HG03354 (cell line): Measurements from ENCODE around the gene S100A9.

ENCODE experiments used
- ATAC-seq: cut with Tn5 transposase; IDR thresholded peaks from one replicate; pipeline ENCODE4 v1.9.1; 2021; ENCODE audit warnings: mild to moderate bottlenecking; ENCODE audit not compliant: unreplicated experiment, poor library complexity, severe bottlenecking

Gene S100A9

DNA sequence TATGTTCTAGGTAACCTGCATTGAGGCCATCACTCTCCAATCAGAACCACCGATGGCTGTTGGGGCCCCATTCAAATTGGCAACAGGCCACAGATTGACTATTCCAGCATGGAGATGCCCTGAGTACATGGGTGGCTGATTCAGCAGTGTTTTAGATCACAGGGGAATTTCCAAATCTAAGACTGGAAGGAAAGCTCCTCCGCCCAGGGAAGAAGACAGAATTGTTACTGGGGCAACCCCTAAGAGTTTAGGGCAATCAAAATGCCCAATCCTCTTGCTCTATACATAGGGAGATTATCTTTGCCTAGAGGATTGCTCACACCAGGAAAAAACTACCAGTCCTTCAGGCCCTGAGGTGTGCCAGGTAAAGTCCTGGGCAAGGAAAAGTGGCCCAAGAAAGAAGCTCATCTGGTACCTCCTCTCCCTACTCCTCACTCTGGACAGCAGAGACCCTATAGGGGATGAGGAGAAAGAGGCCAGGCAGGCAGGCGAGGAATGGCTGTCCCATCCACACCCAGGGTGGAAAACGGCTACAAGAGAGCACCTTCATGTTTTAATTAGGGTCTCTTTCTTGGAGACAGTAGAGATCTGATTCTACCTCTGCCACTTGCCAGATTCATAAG lies 27.4 kb downstream of the S100A9 start:
- no peak for ATAC-seq

DNA sequence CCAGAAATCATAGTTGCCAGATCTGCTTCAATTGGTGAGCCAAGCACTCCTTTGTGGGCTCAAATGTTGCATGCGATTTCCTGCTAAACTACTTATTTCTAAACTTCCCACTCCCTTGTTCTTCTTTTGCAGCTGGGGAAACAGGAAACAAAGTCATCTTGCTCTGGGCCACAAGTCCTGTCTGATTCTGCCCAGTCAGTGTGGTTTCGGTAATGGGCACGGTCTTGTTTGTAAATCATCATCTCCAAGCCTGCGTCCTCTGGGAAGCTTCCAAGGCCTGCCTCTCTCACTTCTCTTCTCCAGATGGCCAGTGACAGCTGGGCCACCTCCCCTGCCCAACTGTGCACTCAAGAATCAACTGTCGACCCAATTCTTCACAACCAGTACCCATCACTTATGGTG lies 28.8 kb downstream of the S100A9 start:
- ATAC-seq: no peak

DNA sequence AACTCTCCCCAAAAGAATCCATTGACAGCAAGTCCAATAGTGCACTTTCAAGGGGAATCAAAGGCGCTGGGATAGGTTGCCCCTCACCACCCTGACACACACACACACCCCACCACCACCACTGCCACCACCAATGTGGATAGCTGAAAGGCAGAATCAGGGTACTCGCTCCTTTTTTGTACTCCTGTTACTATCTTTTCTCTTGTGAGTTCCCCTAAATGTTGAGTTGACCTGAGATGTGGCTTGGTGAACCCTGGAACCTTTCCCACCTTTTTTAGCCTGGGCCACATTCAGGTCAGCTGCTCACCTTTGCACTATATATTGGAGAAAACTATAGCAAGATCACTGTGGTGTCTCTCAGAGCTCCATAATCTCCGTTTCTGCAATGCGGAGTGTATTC lies 29.3 kb downstream of the S100A9 start:
- no peak for ATAC-seq

DNA sequence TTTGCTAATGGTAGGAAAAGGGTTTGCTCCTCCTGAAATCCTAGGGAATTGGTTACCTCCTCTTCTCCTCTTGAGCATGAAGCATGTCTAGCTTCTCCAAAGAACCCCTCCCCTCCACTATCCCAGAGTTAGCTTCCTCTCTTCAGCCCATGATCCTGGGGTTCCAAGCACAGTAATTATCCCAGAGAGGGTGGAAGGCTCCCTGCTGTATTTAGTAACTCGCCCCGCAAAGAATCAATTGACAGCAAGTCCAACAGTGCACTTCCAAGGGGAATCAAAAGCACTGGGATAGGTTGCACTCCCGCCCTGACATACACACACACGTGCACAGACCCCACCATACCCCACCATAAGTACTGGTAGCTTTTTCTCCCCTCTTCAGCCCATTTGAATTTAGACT lies 30.1 kb downstream of the S100A9 start:
- no peak for ATAC-seq

DNA sequence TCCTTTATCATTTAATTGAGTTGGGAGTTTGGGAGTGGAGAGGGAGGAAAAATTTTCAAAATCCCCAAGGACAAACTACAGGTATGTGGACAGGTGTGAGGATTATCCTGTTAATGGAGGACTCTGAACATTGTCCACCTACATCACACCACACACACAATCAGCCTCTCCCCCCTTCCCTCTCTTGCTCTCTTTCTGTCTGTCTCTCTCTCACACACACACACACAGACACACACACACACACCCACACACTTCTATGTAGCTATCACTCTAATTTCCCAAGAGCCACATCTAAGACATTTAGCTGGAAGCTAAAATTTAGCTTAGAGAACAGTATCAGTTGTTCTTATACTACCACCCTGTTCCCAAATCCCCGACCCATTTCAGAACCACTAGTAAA lies 31.7 kb downstream of the S100A9 start:
- no peak for ATAC-seq

DNA sequence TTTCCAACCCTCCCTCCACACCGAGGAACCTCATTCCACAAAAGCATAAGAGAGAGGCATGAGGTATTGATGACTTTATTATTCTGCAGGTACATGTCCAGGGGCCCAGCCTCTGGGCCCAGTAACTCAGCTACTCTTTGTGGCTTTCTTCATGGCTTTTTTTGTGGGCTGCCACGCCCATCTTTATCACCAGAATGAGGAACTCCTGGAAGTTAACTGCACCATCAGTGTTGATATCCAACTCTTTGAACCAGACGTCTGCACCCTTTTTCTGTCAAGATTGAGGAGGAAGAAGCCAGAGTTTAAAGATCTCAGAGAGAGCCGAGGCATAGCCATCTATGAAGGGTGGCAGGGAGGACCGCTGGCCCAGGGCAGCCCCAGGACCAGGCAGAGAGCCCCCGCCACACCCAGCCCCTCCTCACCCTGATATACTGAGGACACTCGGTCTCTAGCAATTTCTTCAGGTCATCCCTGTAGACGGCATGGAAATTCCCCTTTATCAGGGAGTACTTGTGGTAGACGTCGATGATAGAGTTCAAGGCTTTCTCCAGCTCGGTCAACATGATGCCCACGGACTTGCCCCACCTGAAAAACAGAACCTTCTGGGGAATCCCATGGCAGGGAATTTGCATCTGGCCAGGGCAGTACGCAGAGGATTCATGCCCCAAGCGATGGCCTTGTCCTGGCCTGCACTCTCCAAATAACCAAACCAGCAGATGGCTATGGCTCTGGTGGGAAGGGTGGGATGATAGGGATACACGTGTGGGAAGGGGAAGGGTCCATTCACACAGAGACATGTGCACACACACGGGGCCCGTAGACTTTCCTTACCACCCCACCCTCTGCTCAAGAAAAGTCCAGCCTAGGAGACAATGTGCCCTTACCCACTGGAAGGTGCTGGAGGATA lies 32.6 kb downstream of the S100A9 start:
- no peak for ATAC-seq

DNA sequence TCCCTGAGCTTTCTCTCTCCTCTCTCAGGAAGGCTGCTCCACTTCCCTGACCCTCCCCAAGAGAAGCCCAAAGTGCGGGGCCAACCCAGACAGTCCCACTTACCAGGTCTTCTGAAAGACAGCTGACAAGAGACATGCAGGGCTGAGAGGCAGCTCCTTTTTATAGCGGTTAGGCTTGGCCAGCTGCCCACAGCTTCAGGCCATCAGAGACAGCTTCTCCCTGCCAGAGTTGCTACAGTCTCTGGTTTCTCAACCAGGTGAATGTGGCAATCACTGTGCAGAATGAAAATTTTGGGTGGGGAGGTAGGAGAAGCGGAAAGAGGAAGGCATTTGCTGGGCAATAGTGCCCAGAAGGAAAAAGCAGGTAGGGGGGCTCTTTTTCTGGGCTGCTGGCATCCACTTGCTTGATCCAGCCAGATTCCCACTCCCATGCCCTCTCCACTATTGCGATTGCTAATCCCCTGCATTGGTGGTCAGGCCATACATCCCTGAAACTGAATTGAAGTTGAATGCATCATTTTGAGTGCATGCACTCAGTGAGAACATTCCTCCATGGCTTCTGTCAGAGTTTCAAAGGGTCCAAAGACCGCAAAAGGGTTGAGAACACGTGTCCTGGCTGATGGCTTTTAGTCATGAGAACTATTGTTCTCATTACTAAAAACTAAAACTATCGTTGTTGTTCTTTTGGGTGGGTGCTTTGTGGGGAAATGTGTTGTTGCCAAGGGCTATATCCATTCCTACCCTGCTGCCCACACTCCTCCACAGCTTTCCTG lies 33.5 kb downstream of the S100A9 start, which contains the start of gene S100A8:
S100A8 (minus strand) TSS at position 136 of the 773 bp plus-strand sequence. CDS start 538 bp downstream, outside the sequence.
- no peak for ATAC-seq

DNA sequence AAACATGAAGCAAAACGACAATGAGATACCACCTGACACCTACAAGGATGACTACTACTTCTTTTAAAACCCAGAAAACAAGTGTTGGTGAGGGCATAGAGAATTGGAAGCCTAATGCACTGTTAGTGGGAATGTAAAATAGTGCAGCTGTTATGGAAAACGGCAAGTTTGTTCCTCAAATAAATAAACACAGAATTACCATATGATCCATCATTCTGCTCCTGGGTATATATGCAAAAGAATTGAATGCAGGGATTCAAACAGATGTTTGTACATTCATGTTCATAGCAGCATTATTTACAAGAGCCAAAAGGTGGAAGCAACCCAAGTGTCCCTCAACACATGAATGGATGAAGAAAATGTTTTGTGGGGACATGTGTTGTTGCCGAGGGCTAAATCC lies 34.6 kb downstream of the S100A9 start:
- no peak for ATAC-seq

DNA sequence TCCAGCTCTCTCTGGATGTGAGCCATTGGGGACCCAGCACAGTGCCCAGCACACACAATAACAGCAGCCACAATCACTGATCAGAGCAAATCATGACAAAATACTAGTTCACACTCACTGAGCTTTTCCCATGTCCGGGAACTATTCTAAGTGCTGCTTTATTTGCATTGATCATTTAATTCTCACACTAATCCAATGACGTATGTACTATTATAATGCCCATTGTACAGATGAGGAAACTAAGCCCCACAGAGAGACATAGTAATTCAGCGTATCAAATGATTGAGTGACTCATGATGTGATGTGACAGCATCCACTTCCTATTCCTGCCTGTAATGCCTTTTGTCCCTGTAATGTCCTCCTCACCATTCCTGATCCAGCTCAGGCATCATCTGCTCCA lies 35.2 kb downstream of the S100A9 start:
- ATAC-seq: no peak

DNA sequence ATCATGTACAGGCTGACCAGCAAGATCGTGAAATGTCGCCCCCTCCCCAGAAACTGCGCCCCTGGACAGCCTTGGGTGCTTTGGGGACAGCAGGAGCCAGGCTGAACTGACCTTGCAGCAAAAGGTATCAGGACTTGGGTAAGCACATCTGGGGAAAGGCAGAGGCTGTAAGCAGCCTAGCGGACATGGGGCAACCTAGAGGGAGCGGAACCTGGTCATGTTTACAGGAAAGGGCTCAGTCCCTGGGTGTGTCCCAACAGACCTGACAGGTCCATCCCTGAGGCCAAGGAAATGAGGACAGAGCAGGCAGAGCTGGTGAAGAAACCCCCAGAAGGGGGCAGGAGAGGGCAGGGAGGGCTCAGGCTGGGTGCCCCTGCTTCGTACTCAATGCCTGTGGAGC lies 36.3 kb downstream of the S100A9 start:
- no peak for ATAC-seq

DNA sequence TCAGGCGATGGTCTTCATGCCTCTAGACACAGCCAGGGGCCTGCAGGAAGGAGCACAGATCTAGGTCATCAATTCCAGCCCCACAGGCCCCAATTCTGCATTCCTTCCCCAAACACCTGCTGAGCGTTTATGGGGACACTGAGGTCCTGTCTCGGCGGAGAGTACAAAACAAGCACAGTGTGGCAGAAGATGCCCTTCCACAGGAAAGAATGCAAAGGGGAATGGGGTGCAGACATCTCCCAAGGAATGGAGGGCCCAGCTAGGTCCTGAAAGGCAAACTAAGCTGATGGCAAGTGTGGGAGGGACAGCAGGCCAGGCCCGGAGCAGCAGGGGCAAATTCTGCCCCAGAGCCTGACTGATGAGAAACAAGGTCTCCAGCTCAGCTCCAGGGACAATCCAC lies 36.7 kb downstream of the S100A9 start:
- ATAC-seq: no peak

DNA sequence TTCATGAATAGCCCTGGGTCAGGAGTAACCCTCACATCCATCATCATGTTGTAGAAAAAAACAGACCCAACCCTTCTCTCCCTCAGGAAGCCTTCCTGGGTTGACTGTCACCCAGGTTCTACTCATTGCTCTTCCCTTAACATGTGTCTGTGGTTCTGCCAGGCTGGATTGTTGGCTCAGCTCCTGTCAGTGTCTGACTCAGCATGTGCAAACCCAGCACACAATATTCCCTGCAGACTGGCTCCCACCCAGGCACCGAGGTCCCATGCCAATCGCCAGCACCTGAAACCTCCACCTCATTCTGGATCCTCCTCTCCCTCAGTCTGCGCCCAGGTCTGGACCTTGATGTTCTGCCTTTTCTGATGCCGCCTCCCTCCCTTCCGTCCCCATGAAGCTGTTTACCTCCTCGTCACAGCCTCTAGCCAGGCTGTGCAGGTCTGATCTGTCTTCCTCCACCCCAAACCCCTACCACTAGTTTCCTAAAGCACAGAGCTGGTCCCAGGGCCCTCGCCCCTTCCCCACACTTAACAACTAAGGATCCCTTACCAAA lies 37.6 kb downstream of the S100A9 start:
- ATAC-seq: no peak

DNA sequence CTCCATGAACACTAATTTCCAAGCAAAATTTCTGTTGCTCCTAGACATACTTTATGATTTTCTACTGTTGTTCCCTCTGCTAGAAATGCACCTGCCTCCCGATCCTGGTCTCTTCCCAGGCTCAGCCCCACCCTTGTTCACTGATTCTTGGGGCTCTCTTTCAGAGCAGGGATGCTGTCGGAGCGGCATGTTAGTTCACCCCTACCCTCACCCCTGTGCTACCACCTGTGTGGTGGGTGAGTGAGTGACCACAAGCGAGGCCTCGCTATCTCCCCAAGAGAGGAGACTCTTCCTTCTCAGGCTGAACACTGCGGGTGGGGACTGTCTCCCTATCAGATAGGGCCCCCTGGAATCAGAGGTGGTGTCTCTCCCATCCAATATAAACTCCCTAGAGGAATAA lies 38.1 kb downstream of the S100A9 start:
- no peak for ATAC-seq

DNA sequence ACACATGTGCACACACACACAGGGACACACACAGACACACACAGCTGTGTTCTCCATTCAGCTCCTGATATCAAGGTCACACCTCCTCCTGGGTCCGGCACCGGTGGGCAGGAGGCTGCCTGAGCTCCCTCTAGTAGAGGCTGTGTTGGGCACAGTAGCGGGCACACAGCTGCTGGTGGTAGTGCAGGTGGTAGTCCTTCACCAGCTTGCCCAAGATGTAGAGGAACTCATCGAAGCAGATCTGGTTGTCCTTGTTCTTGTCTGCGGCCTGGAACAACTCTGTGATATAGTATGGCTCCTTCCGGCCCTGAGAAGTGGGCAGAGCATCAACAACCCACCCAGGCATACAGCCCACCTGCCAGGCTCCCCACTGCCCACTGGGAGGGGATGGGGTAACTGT lies 38.8 kb downstream of the S100A9 start:
- ATAC-seq: no peak

DNA sequence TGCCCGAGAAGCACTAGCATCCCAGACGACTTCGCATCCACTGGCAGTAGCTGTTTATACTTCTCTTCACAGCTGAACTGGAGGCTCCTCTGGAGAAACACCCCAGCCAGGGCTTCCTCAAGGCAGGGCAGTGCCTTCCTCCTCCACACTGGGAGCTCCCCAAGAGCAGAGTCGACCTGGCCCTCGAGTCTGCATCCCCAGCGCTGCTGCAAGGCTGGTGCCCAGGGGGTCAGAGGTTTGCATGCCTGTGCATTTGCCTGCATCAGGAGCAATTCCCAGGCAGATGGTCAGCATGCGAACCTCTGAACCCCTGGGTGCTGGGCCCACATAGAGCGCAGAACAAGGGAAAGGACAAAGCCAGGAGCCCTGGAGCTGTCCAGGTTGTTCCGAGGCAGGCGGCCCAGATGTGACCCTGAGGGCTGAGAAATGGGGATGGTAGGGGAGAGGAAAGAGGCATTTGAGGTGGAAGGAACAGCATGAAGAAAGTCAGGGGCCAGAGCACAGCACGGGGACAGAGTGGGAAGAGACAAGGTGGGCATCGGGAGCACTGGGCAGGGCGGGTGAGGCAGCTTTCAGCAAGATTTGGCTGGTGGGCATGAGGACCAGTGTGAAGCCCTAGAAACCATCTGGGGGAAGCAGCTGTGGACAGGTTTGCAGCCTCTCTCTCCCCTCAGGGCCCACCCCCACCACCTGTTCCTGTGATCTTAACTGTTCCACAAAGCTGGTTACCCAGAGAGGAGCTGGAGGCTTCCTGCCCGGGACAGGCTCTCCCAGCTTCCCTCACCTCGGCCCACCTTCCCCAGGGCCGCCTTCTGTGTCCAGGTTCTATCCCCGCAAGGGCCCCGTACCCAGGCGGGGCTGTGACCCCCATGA lies 39.6 kb downstream of the S100A9 start:
- ATAC-seq: no peak

DNA sequence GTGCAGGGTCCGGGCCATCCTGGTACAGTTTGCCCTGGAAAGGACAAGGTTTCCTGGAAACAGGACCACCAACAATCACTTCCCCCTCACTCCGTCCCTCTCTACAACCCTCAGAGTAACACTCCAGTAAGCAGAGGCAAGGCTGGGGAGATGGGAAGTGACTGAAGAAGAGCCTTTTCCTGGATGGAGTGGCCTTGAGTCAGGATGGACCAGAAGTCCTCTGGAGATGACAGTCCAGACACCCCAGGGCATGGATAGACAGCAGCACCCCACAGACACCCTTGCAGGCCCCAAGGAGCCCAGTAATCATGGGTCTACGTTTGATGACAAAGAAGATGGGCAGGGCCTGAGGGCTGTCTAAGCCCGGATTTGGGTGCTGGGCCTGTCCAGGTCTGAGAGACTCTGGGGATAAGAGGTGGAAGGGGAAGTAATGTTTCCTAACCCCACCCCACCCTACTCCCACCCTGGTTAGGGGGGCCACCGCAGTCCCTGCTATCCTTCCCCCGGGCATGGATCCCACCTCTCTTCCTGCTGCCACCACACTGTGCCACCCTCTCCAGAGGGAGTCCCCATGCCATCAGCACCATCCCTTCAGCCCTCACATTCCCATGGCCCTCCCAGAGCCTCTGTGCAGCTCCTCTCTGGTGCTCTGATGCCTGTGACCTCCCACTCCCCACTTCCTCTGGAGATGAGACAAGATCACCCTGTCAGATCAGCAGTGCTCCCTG lies 40.4 kb downstream of the S100A9 start:
- ATAC-seq: no peak

DNA sequence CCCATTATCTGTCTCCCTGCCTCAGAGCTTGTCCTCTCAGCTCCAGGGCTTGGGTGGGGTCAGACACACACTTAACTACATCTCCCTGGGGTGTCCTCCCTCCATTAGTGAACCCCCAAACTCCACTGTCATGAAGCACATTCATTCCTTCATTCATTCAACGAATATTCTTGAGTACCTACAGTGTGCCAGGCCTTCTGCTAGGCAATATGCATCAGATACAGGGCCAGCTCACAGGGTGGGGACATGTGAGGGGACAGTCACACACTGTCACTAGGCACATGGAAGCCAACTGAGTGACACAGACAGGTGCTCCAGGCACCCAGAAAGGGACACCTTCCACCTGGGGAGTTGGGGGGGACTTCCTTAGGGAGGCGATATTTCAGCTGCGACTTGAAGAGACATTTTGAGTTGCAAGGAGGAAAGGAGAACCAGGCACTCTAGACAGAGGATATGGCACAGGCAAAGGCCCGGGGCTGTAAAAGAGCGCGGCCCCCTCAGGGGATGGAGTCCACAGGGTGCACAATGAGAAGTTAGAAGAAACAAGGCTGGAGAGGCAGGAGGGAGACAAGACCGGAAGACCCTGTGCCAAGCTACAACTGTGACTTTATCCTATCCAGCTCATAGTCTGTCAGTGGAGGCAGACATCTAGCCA lies 41.9 kb downstream of the S100A9 start:
- ATAC-seq: no peak

DNA sequence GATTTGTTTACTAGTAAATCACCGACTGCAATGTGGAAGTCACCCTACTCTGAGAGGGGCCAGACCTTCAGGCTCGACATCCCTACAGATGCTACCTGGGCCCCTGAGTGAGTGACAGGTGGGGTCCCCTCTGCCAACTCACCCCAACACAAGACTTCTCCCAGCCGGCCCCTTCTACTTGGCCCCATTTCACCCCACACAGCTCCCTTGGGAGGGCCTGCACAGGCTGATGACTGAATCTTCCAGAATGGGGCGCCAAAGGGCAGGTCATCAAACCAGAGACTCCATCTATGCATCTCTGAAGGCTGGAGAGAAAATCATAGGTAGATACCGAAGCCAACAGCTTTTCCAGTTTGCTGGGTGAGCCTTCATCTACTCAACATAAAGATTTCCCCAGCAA lies 42.6 kb downstream of the S100A9 start:
- no peak for ATAC-seq
